IPS-NIHi7 (cell line): ENCODE measurements around the gene SEC16A.

Source experiments
- DNase-seq: peaks from one replicate; pipeline ENCODE4 v3.0.0; 2012; ENCODE audit warnings: mixed read lengths; ENCODE audit errors: extremely low spot score

The SEC16A gene

DNA sequence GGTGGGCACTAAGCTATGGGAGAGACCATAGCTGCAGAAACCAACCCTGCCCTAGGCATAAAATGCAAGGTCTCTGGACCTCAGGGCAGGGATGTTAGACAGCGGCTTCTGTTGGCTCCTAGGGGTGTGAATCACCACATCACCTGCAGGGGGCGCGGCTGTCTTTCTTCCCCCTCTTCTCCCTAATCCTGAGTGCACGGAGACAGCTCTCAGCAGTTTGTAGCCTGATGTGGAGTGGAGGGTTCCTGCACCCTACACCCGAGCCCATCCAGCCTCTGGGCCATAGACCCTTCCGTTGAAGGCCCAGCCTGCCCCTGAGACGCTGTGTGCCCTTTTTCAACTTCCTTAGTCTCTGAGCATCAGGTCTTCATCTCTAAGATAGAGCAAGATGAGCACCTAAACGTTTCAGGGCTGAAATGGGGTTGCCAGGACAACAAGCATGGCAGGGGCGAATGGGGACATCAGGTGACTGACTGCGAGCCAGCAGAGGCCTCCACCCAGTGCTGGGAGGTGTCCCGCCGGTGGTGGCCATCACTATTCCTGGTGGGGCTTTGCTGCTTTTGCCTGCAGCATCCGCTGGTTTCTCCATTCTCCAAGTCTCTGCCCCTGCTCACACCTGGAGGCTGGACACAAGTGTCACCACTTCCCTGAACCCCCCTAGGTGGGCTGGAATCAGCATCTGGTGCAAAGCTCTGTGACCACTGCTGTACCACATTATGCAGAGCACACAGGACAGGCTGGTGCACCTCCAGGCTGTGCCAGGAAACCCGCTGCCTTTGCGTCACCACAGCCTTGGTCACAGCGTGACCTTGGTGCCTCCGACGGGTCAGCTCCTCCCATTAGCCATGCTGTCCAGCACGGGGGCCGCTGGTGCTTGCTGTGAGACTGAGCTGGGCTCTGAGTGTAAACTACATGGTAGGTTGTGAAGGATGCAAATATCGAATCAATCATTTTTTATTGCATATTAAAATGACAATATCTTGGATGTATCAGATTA lies 2.5 kb upstream of the SEC16A start:
- peak; percentile 73 for DNase-seq

DNA sequence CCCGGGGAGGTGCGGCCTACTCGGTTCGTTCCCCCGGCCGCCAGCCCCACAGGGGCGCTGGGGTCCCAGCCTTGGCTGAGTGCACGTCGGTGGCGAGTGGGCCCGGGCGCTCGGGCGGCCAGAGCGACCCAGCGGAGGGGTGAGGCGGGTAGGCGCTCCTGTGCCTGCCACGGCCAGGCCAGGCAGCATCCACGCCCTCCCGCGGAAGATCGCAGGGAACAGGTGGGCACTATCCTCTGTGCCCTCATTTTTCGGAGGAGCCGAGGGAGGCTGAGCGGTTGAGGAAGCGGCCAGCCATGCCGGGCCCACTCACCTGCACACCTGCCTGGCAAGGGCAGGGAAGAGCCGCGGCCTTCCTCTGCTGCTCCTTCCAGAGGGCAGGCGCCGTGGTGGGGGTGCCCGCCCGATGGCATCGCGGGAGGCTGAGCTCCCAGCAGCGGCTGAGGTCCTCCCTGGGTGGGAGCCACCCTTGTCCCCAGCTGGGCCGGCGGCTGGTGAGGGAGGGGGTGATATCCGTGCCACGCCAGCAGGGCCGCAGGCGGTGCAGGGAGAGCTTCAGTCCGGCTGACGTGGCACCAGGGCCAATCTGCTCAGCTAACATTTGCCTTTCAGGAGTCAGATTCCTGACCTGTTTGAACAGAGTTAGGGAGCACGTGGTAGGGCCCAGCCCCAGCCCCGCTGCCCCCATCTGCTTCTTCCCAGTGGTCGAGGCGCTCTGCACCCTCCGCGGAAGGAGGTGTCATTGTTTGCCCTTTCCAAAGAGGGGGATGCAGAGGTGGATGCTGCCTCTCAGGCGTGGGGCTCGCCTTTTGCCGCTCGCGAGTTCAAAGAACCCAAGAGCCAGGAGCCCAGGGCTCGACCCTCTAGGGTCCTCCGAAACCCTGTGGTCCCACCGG lies 1.6 kb upstream of the SEC16A start:
- no peak for DNase-seq

DNA sequence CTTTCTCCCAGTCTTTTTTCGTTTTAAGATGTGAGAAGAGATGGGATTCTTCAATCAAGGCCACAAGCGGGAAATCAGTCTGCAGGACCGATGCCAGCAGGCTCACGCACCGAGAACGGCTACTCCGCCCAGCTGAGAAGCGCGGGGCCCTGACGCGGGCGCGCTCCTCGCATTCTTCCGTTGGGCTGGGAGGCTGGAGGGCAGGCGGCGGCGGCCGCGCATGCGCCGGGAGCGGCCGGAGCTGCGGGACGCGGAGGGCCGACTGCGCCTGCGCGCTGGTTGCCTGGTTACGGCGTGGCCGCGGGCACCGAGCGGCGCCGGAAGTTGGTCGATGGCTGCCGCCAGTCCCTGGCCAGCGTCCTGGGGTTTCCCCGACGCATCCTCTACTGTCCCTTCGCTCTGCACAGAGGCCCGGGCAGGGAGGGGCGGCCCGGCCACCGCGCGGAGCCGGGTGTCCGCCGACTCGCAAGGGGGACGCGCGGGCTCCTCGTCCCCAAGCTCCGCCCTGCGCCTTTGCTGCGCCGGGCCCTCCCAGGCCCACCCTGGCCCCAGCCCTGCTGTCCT lies 831 bp upstream of the SEC16A start:
- peak; percentile 91 for DNase-seq

DNA sequence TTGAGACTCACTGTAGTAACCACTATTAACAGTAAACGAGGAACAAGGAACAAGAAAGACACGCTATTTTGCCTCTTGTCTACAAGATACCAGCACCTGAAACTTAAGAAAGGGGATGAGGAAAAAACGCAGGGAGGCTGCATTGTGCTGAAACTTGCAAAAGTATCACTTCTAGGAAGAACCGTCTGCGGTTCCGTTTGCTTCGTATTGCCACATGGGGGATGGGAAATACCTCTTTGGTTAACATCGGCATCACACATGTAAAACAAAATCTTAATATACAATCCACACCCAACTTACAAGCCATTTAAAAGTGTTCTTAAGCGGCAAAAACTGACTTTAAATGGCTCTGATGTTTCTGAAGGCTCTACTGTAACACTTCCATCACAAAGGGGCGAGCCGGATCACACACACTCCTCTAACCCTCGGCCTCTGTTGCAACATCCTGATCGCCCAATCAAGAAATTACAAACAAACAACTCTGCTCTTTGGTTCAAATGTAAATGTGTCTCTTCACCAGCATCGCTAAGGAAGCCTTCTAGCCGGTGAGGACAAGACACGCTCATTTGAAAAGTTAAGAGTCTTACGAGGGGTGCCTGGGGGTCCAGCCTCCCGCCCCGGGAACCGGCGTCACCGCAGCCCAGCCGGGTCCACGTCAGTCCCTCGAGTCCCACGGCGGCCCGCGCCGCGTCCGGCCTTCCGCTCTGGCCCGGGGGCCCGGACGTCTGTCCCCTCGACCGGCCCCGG lies 621 bp downstream of the SEC16A start:
- no peak for DNase-seq

DNA sequence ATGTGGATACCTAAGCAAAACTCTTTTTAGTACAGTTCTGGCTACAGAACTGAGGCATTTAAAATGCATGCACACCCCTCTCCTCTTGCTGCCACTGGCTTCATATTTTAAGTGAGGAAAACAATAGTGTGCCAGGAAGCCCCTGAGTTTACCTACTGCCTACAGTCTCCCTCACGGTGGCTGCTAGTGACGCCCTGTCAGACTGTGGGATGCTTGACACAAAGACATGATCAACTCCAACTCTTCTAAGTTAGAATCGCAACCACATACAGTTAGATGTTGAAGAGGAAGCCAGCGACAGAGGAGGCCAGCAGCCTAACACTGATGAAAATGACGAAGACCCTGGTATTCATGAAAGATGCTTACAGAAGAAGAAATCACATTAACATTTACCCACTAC lies 1.3 kb downstream of the SEC16A start:
- DNase-seq: no peak

DNA sequence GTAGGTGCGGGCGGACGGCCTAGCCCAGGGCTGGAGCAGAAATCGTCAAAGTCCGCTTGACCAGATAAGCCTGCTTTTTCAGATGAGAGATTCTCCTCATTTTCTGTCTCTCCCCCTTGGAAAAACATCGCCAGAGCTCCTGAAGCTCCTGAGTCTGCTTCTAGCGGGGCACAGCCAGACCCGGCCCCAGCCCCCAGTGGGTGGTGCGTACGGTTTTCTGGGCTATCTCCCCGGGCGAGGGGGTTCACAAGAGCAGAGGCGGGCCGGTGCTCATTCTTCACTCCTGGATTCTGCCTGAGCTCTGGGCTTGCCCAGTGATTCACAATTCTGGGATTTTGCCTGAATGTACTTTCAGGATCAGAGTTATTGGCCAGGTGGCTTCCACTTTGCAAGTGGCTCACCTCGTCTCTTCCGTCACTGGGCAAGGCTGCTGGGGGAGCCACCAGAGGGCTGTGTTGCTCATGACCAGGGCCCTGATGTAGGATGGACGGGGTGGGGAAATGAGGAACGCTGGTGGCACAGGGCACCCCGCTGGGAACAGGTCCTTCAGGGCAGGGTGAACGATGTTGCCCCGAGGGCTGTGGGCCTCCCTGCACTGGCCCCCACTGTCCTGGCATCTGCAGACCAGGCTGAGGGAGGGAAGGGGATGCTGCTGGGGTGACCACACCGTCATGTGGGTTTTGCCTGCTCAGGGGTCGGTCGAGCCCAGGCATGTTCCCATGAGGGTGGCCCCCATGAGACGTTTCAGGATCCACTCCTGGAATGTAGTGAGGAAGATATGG lies 6.3 kb downstream of the SEC16A start:
- no peak for DNase-seq

DNA sequence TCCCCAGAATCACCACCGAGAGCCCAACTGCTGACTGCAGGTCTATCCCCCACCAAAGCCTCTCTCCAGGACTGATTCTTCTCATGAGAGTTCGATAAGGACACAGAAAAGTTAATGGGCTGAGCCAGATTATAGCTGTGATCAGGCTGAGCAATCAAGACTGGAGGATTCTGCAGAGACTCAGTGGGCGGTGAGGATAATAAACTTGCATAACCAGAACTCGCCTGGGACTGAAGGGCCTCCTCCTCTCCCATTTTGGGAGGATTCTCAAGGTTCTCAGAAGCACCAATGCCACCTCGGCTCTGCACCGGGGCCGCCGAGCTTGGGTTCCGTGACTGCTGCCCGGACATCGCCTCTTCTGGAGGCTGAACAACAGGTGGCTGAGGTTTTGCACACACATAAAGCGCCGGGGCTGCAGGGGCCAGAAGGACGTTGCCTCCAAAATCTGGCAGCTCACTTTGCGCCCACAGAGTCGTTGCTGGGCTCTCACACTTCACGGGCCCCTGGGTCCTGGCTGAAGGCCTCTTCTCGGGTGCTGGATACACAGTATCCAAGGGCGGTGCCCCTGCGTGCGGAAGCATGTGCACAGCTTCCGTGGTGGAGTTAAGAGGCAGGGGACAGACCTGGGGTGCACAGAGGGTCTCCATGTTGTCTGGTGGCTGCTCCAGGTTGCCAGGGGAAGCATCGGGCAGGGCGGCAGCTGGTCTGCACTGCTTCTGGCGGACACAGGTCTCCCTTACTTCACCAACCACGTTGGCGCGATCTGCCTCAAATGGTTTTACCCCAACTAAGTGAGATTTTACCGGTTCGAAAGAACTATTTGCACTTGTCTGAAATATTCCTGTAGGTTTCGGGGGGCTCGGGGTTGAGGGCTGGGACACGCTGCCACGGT lies 7.6 kb downstream of the SEC16A start:
- no peak for DNase-seq

DNA sequence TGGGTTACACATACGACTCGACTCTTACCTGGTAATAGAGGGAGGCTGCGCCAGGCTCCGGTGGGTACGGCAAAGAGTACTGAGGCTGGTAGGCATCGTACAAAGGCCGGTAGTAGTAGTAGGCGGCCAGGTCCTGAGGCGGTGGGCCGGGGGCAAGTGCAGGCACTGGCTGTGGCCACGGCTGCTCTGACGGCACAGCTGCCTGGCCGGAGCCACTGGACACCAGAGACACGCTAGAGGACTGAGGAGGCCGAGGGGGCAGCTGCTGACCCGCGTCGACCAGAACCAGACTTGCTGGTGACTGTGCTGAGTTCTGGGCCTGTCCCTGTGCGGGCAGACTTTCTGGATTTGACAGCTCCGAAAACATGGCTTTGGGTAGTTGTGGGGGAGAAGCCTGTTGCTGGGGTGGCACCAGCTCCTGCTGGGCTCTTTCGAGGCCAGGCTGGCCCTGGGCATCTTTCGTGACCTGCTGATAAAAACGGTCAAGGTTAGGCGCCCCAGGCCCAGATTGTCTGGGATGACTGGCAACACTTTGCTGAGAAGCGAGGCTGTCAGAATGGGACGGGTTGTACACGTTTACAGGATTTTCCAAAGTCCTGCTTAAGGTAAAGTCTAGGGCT lies 8.7 kb downstream of the SEC16A start:
- no peak for DNase-seq

DNA sequence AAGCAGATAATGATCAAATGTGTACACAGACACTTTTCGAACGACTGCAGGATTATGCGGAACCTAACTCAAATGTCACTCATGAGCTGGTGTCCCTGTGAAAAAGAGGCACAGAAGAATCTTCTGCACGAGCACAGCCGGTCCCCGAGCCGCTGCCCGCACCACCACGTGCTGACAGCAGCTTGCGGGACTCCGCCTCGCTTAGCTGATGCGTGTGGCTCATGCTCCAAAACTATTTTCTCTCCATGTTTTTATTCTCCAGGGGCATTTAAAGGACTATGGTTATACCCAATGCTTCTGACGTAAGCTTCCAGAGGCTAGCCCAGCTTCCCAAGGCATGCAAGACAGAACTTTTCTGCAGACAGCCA lies 9.5 kb downstream of the SEC16A start:
- no peak for DNase-seq

DNA sequence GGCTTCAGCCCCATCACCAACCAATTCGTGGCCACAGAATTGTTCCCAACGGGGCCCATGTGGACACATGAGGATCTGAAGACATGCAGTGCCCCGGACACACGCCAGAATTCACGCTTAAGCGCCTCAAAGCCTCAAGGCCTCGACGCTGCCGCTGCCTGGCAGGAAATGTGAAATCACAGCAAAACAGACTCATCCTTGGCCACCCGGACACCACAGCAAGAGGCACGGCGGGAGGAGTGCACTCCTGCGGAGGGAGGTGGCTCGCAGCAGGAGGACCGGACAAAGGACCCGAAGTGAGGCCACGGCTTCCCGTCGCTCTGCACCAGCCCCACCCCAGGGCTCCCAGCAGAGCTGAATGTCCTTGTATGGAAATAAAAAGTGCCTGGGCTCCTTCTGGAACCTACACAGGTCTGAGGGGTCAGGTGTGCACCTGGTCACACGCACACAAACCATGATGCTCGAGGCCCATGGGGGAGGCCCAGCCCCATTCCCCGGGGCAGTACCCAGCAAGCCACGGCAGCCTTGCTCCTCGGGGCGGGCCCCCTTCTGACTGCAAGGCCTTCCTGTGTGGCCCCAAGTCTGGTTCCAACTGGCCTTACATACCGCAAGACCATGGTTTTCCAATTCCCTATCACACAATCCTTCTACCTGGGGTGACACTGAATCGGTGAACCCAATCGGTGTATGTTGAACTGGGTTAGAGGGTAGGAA lies 10.0 kb downstream of the SEC16A start:
- no peak for DNase-seq

DNA sequence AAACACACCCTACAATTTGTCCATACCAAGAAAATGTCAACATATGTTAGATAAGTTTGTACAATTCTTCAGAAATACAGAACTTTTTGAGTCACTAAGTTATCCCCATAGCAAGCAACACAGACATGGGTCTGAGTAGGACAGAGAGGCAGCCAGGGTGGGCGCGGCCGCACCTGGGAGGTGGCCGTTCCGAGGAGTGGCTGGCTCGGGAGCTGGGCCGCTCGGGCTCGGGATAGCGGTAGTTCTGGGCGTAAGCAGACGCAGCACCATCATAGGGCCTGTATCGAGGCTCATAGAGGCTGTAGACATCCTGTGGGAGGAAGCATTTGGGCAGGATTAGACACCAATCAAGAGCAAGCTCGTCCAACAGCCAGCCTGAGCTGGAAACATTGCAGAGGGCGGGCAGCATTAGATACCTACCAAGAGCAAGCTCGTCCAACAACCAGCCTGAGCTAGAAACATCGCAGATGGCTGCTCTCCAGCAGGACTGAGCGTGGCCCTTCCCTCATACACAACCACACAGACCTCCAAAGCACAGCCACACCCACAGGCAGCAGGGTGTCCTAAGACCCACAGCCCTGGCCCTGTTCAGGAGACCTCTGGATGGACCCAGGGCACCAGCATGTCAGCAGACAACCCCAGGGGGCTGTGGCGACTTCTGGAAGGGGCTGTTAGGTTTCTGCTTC lies 10.9 kb downstream of the SEC16A start:
- no peak for DNase-seq

DNA sequence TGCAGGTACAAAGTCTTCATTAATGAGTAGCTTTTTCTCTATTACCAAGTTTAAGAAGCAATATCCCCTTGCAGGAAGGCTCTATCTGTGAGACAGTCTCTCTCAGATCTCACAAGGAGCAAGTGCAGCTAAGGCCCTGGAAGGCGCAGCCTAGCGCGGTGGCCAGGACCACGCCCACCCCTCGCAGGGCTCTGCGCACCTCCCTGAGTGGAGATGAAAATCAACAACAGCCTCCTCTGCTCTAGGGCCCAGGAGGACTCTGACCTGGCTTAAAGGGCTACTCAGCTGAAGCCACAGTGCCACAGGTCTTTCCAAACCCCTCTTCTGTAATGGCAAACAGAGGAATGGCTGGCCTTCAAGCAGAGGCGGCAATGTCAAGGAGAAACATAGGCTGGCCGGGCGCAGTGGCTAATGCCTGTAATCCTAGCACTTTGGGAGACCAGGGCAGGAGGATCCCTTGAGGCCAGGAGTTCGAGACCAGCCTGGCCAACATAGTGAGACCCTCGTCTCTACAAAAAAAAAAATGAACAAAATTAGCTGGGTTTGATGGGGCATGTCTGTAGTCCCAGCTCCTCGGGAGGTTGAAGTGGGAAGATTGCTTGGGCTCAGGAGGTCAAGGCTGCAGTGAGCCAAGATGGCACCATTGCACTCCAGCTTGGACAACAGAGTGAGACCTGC lies 11.9 kb downstream of the SEC16A start:
- no peak for DNase-seq

DNA sequence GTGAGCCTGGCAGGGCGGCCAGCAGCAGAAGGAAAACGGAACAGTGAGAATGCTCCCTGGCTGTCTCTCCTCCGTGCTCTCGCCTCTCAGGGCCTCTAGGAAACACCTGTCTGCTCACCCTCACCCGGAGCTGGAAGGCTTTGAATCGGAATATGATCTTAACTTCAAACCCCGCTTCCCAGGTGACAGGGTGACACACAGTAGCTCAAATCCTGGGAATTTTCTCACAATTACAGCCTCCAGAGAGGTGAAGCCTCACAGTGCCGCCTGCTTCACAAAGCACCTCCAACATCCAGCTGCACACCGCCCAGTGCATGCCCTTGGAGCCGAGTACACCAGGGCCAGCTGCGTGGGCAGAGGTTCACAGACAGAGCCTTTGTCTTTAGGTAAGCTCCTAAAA lies 12.5 kb downstream of the SEC16A start:
- no peak for DNase-seq

DNA sequence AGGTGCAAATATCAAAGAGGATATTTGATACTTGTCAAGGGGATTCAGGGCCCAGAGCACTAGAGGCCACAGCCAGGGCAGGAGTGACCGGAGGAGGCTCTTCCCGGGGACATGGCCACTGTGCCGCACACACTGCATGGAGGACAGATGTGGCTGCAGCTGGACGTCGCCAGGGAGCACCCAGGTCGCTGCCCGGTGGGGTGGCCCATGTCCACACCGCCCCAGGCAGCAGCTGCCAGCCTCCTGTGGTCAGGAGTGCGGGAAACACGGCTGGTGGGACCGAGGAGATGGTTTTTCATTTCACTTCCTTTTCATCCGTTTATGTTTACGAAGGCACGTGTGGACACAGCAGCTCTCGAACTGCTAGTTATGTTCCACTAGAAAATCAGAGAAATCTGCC lies 15.1 kb downstream of the SEC16A start:
- no peak for DNase-seq

DNA sequence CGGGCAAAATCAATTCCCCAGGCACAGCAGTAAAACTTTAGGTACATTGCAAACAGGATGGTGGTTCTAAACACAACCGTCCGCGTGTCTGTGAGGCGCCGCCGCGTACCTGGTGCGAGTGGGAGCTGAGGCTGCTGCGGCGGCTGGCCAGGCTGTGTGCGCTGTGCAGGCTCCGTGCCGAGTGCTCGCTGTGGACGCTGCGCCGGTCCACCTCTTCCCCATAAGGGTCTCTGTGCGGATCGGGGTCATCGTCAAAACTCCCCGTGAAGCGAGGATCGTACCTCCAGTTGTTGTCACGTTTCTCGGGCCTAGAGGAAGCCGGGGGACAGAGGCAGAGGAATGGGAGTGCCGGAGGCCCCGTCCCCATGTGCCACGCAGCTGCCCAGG lies 16.7 kb downstream of the SEC16A start:
- DNase-seq: no peak

DNA sequence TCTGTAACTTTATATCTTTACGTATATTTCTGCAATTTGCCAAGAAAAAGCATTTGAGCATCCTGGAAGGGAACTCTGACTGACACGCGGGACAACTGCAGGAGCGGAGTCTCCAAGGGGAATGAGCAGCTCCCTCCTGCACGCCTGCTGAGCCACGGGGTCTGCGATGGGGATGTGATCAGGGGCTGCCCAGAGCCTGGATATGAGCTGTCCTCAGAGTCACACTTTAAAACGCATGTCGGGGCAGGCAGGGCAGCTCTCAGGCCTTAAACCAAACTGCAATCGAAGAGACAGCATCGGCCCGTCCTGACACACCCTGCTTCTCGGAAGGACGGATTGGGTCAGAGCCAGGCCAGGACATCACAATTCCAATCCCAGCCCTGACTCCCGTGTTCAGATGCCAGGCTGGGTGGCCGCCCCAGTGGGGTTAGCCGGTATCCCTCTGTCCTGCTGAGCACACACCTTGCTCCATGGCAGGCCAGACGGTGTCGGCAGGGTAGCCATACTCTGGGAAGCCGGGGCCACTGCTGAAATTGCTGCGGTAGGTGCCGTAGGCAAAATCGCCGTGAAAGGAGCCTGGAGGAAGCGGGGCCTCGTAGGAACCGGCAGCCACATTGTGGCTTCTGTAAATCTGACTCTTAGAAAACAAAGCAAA lies 17.2 kb downstream of the SEC16A start:
- DNase-seq: no peak

DNA sequence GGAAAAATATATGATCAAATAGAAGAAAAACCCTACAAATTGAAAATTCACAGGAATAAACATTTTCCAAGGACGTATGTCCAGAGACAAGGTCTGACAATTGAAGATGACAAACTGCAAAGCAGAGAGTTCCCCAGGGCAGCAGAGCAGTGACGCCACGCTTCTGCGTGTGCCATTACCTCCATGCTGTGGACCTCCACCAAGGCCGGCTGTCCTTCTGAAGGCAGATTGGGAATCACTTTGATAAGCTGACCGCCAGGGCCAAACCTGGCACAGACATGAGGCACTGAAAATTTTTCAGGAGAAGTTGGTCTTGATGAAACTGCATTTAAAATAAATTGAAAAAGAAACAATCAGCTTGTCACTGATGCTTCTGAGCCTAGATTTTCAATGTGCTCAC lies 18.6 kb downstream of the SEC16A start:
- no peak for DNase-seq
